GM23338 (cell line): ENCODE results near the gene DFFA. TPM values are rescaled to one million over a fixed set of nuclear protein-coding genes. Genes with fewer than 3 reads are reported as not detected.

Experiments used
- ATAC-seq: fragments of 200-7000 bp; cut with Tn5 transposase; 3 replicates; pipeline ENCODE4 v1.9.1; 2020
- DNase-seq: peaks from one replicate; pipeline ENCODE4 v3.0.0-alpha.2; 2015; ENCODE audit warnings: low spot score
- H2AFZ ChIP-seq: fragments of 200-600 bp; sonication (generic); 2 replicates; pipeline ENCODE4 v1.8.0; 2016; ENCODE audit warnings: antibody characterized with exemption, mild to moderate bottlenecking, moderate library complexity
- H3F3A ChIP-seq: fragments of 200-600 bp; sonication (generic); replicated peaks from 2 replicates; pipeline ENCODE4 v1.8.0; 2017; ENCODE audit warnings: antibody characterized with exemption, mixed run types, low read depth
- H3K27ac ChIP-seq: fragments of 200-600 bp; sonication (generic); 2 replicates; pipeline ENCODE4 v1.6.1; 2016; ENCODE audit warnings: low read depth
- H3K27me3 ChIP-seq: fragments of 200-600 bp; sonication (generic); 2 replicates; pipeline ENCODE4 v1.8.0; 2016; ENCODE audit warnings: mild to moderate bottlenecking, mixed run types, moderate library complexity; ENCODE audit not compliant: insufficient read depth
- H3K36me3 ChIP-seq: fragments of 200-600 bp; sonication (generic); 2 replicates; pipeline ENCODE4 v1.8.0; 2016; ENCODE audit warnings: mild to moderate bottlenecking; ENCODE audit not compliant: insufficient read depth
- H3K4me1 ChIP-seq: fragments of 200-600 bp; sonication (generic); 2 replicates; pipeline ENCODE4 v1.8.0; 2016; ENCODE audit warnings: mild to moderate bottlenecking, moderate library complexity; ENCODE audit not compliant: insufficient read depth
- H3K4me2 ChIP-seq: fragments of 200-600 bp; sonication (generic); 2 replicates; pipeline ENCODE4 v1.7.1; 2017; ENCODE audit warnings: mixed run types
- H3K4me3 ChIP-seq: fragments of 200-600 bp; sonication (generic); 2 replicates; pipeline ENCODE4 v1.6.1; 2016; ENCODE audit warnings: mixed run types
- H3K79me2 ChIP-seq: fragments of 200-600 bp; sonication (generic); replicated peaks from 2 replicates; pipeline ENCODE4 v1.8.0; 2017; ENCODE audit warnings: mild to moderate bottlenecking; ENCODE audit not compliant: insufficient read depth
- H3K9me2 ChIP-seq: fragments of 200-600 bp; sonication (generic); 2 replicates; pipeline ENCODE4 v1.8.0; 2017; ENCODE audit not compliant: insufficient read depth
- H4K20me1 ChIP-seq: fragments of 200-600 bp; sonication (generic); replicated peaks from 2 replicates; pipeline ENCODE4 v1.8.0; 2017; ENCODE audit warnings: mild to moderate bottlenecking; ENCODE audit not compliant: insufficient read depth
- H3K27ac Mint-ChIP-seq: 2 replicates; pipeline ENCODE4 v1.8.0; 2020; ENCODE audit warnings: inconsistent platforms, mild to moderate bottlenecking, moderate library complexity, mixed read lengths
- H3K27me3 Mint-ChIP-seq: 3 replicates; pipeline ENCODE4 v1.8.0; 2022; ENCODE audit warnings: low read depth, mild to moderate bottlenecking, moderate library complexity, mixed read lengths, inconsistent platforms; ENCODE audit not compliant: insufficient read depth, poor library complexity
- H3K36me3 Mint-ChIP-seq: 3 replicates; pipeline ENCODE4 v1.8.0; 2021; ENCODE audit warnings: low read depth, mild to moderate bottlenecking, inconsistent platforms, moderate library complexity, mixed read lengths
- H3K4me1 Mint-ChIP-seq: 3 replicates; pipeline ENCODE4 v1.8.0; 2020; ENCODE audit warnings: mild to moderate bottlenecking, inconsistent platforms, mixed read lengths
- H3K4me3 Mint-ChIP-seq: 3 replicates; pipeline ENCODE4 v1.8.0; 2021; ENCODE audit warnings: moderate library complexity, mild to moderate bottlenecking, inconsistent platforms, mixed read lengths
- H3K9me3 Mint-ChIP-seq: 3 replicates; pipeline ENCODE4 v1.8.0; 2020; ENCODE audit warnings: moderate library complexity, mild to moderate bottlenecking, inconsistent platforms, mixed read lengths
- CREB1 ChIP-seq: fragments of 250-450 bp; sonication (Bioruptor Pico); IDR thresholded peaks from 2 replicates; pipeline ENCODE4 v1.5.0; 2020; ENCODE audit warnings: low read depth, mild to moderate bottlenecking, moderate library complexity
- ETS1 ChIP-seq: IDR thresholded peaks from 2 replicates; pipeline ENCODE4 v1.6.1; 2016; ENCODE audit warnings: antibody characterized with exemption
- EZH2phosphoT487 ChIP-seq: fragments of 200-600 bp; sonication (generic); IDR thresholded peaks from one replicate; pipeline ENCODE4 v1.8.1; 2018; ENCODE audit warnings: antibody characterized with exemption; ENCODE audit not compliant: unreplicated experiment
- JUNB ChIP-seq: IDR thresholded peaks from one replicate; pipeline ENCODE4 v1.6.1; 2016; ENCODE audit warnings: antibody characterized with exemption; ENCODE audit not compliant: unreplicated experiment
- NANOG ChIP-seq: IDR thresholded peaks from 2 replicates; pipeline ENCODE4 v1.6.1; 2016; ENCODE audit warnings: antibody characterized with exemption, borderline replicate concordance
- REST ChIP-seq: IDR thresholded peaks from one replicate; pipeline ENCODE4 v1.6.1; 2018; ENCODE audit warnings: antibody characterized with exemption; ENCODE audit not compliant: unreplicated experiment
- STAT1 ChIP-seq: IDR thresholded peaks from one replicate; pipeline ENCODE4 v1.6.1; 2016; ENCODE audit warnings: antibody characterized with exemption; ENCODE audit not compliant: unreplicated experiment
- ZNF114 ChIP-seq: fragments of 250-450 bp; sonication (Bioruptor Pico); IDR thresholded peaks from 2 replicates; pipeline ENCODE4 v1.5.0; 2020; ENCODE audit warnings: mild to moderate bottlenecking, moderate library complexity
- ZNF331 ChIP-seq: fragments of 250-450 bp; sonication (Bioruptor Pico); IDR thresholded peaks from 2 replicates; pipeline ENCODE4 v1.5.0; 2020; ENCODE audit warnings: low read depth, mild to moderate bottlenecking, moderate library complexity
- ZNF462 ChIP-seq: fragments of 250-450 bp; sonication (Bioruptor Pico); IDR thresholded peaks from 2 replicates; pipeline ENCODE4 v1.5.0; 2020; ENCODE audit warnings: mild to moderate bottlenecking, moderate library complexity
- polyA plus RNA-seq: library from polyadenylated mRNA; unstranded; fragments of >200 nt; fragmentation: Nextera tagmentation; extraction: Ambion mirVana; gene quantifications from 2 replicates; pipeline ENCODE4 v1.2.1, GENCODE V29; 2016
- total RNA-seq: library from RNA; depleted of rRNA; stranded (reverse); fragments of >200 nt; shearing (Covaris generic); gene quantifications from 2 replicates; pipeline ENCODE4 v1.2.3, GENCODE V29; 2014

The DFFA gene
- total and polyA plus RNA-seq, 2 experiments from 2014 or later: 65.2 to 82.0 TPM

- no peak for TF ChIP-seq NANOG
- no peak for TF ChIP-seq EZH2phosphoT487
- no peak for TF ChIP-seq ZNF462 (CRISPR knock-in tag)
- TF ChIP-seq REST: no peak
- TF ChIP-seq ZNF331 (CRISPR knock-in tag): no peak
- no peak for TF ChIP-seq JUNB
- no peak for TF ChIP-seq STAT1
- TF ChIP-seq CREB1 (CRISPR knock-in tag): no peak
- TF ChIP-seq ZNF114 (CRISPR knock-in tag): no peak
- no peak for TF ChIP-seq ETS1
- H3K36me3 ChIP-seq: no peaks in the 10 kb centered on the region
- peaks cover 9% of the 10 kb centered on the region for H3K4me1 ChIP-seq
- H3K9me2 ChIP-seq: no peaks in the 10 kb centered on the region
- no peak overlapping the region for H3K27ac Mint-ChIP-seq
- H3K4me1 Mint-ChIP-seq: peaks cover 11% of the 10 kb centered on the region
- no peak overlapping the region for H3K27ac ChIP-seq
- no peaks in the 10 kb centered on the region for H3K27me3 ChIP-seq
- no peak overlapping the region for H3K4me2 ChIP-seq
- peaks cover 98% of the 10 kb centered on the region for H3K79me2 ChIP-seq
- no peaks in the 10 kb centered on the region for H3K9me3 Mint-ChIP-seq
- no peak overlapping the region for H3K4me3 ChIP-seq
- DNase-seq (no peak), ATAC-seq (no peak)
- H3K36me3 Mint-ChIP-seq: no peaks in the 10 kb centered on the region
- peaks cover 6% of the 10 kb centered on the region for H3F3A ChIP-seq
- no peaks in the 10 kb centered on the region for H3K27me3 Mint-ChIP-seq
- H3K4me3 Mint-ChIP-seq: no peak overlapping the region
- H2AFZ ChIP-seq: no peak overlapping the region
- H4K20me1 ChIP-seq: peaks cover 26% of the 10 kb centered on the region
Observed at GRCh38 chr1:10480614-10481013, 8.3 kb upstream of the DFFA start.
